ENCODE measurements around the gene BABAM1.

BABAM1 gene

DNA sequence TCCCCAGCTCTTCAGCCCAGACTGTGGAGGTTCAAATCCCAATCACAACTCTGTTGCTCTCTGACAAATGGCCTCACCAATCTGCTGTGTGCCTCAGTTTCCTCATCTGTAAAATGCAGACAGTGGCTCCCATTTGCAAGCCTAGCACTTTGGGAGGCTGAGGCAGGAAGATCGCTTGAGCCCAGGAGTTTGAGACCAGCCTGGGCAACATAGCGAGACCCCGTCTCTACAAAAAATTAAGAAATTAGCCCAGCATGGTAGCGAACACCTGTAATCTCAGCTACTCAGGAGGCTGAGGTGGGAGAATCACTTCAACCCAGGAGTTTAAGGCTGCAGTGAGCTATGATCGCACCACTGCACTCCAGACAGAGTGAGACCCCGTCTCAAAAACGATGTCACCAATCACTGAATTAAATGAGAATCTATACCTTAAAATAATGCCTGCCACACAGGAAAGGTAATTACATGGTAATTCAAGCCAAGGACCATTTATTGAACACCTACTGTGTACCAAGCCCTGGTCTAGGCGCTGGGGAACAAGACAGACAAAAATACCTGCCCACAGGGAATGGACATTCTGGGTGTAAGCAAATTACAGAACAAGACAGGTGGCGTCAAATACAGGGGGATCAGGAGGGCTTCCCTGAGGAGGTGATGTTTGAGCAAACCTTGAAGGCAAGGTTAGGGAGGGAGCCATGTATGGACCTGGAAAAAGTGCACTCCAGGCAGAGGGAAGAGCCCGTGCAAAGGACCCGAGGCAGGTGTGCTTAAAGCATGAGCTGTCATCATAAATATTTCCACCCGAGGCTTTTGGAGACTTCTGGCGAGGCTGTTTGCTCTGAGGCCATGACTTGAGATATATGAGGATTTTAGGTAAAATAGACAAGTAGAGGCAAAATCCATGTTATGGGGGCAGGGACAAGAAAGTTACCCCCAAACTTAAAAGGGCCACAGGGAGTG is 29.2 kb upstream of the BABAM1 start:
- Mint-ChIP-seq H3K4me3 (peak overlapping the region; percentile 40), H3K27me3 (ENCODE audit: low read depth) (no peaks in the 10 kb centered on the region), H3K27ac (no peak overlapping the region)

DNA sequence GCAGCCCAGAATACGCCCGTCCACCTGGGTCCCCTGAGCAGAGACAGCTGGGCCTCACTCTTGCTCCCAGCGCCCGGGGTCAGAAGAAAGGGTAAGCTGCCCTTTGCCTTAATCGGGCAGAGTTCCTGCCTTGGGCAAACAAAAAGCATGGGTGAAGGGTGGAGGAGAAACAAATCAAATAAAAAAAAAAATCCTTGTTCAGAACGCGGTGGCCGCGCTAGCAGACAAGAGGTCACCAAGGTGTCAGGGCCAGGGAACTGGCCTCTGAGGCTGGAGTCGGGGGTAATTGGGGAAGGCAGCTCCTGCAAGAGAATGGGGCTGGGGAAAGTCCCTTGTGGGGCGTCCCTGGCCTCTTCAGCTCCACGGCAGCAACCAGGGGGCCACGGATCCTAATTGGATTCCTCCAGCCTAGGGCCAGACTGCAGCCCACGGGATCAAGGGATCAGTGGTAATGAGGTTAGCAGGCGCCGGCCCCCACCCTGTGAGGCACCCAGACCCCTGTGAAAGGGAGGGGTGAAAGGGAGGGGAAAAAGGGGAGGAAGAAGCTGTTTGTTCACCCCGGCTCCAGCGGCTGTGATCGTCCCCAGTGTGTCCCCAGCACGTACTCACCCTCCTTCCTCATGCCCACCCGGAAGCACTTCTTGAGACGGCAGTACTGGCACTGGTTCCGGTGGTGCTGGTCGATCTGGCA is 27.0 kb upstream of the BABAM1 start:
- Mint-ChIP-seq H3K4me3 (no peak overlapping the region), H3K4me1 (ENCODE audit: low read depth) (peaks cover 3% of the 10 kb centered on the region), H3K9me3 (no peaks in the 10 kb centered on the region), H3K36me3 (ENCODE audit: low read depth) (no peaks in the 10 kb centered on the region), H3K27me3 (ENCODE audit: low read depth) (no peaks in the 10 kb centered on the region), H3K27ac (no peak overlapping the region)

More for the DNA sequence above, 29.2 kb upstream of the BABAM1 start:
- Mint-ChIP-seq H3K4me1 (ENCODE audit: low read depth) (peaks cover 16% of the 10 kb centered on the region), H3K36me3 (ENCODE audit: low read depth) (no peaks in the 10 kb centered on the region), H3K9me3 (no peaks in the 10 kb centered on the region)

DNA sequence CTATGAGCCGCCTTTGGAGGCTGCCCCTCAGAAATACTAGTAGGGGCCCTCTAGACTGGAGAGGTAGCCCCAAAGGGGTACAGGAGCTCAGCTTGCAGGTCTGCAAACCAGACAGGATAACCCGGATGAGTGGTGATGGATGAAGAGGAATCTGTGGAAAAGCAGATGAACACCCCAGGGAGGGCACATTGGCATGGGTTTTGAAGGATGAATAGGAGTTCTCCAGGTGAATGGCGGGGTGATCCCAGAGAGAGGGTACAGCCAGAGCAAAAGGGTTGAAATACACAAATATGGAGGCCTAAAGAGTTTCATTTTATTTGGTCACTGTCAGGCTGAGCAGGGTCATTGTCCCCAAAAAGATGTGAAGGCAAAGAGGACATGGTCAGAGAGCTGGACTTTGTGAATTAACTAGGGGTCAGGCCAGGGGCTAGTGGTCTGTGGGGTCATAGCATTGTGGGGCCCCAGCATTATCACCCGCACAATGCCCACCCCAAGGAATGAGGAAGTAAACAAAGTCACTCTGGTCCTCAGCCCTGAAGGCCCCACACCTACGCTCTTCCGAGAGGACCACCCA is 26.3 kb upstream of the BABAM1 start:
- Mint-ChIP-seq H3K4me1 (ENCODE audit: low read depth) (peaks cover 3% of the 10 kb centered on the region), H3K4me3 (no peak overlapping the region), H3K27ac (no peak overlapping the region), H3K27me3 (ENCODE audit: low read depth) (no peaks in the 10 kb centered on the region), H3K36me3 (ENCODE audit: low read depth) (no peaks in the 10 kb centered on the region), H3K9me3 (no peaks in the 10 kb centered on the region)

DNA sequence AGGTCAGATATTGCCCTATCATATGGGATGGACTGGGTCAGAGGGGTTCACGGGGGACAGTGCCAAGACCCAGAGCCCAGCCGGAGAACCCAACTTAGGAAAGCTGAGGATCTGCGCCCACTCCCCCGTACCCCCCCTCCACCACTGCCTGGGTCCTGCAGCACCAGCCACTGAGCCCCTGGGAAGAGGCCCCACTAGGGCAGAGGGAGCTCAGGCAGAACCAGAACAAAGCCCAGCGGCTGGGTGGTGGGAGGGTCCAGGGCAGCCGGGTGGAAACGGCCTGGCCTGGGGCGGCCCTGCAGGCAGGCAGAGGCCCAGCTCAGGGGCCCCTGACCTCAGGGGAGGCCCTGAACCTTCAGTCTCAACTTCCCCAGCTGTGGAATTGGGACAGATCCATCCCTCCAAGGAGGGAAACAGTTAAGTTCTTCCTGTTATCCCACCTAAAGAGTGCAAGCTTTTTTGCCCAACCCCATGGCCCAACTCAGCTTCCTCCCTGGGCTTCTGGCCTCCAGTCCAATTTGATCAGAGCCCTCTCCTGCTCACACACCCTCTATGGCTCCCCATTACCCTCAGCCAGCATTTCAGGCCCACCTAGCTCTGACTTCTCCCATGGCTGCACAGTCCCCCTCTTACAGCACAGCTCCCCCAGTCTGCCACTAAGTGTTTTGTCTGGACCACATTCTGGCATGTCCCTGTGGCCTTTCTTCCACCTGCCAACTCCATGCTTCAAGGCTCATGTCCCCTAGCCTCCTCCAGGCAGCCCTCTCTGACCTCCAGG is 24.6 kb upstream of the BABAM1 start:
- no peak overlapping the region for H3K4me3 Mint-ChIP-seq
- peaks cover 8% of the 10 kb centered on the region for H3K27me3 Mint-ChIP-seq (ENCODE audit: low read depth)
- no peaks in the 10 kb centered on the region for H3K36me3 Mint-ChIP-seq (ENCODE audit: low read depth)
- peaks cover 7% of the 10 kb centered on the region for H3K4me1 Mint-ChIP-seq (ENCODE audit: low read depth)
- no peaks in the 10 kb centered on the region for H3K9me3 Mint-ChIP-seq
- no peak overlapping the region for H3K27ac Mint-ChIP-seq

DNA sequence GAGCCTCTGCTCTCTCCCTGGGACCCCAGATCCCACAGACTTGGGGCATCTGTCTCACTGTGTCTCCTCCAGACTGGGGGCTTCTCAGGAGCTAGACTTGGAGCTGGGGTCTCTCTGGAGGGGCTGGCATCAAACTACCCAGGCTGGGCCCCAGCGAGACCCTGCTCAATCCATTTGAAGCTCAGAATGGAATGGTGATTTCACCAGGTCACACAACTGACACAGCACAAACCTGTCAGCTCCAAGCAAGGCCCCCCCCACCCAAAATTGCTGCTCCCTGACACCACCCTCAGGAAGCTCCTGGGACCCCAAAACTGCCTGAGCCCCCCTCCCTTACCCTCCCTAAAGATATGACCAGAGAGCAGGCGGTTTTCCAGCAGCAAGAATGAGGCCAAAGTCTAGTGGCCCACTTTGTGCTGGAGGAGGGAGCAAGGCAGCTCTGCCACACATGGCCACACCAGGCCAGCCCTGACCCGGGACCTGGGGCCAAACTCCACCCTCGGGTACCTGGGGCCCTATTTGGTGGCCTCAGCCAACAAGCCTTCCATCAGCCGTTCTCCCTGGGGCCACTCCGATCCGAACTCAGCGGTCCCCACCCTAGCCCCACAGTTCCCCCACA is 23.9 kb upstream of the BABAM1 start:
- Mint-ChIP-seq H3K9me3 (no peaks in the 10 kb centered on the region), H3K36me3 (ENCODE audit: low read depth) (no peaks in the 10 kb centered on the region), H3K27ac (no peak overlapping the region), H3K4me3 (peak overlapping the region; percentile 31), H3K4me1 (ENCODE audit: low read depth) (peaks cover 6% of the 10 kb centered on the region), H3K27me3 (ENCODE audit: low read depth) (peaks cover 8% of the 10 kb centered on the region)

DNA sequence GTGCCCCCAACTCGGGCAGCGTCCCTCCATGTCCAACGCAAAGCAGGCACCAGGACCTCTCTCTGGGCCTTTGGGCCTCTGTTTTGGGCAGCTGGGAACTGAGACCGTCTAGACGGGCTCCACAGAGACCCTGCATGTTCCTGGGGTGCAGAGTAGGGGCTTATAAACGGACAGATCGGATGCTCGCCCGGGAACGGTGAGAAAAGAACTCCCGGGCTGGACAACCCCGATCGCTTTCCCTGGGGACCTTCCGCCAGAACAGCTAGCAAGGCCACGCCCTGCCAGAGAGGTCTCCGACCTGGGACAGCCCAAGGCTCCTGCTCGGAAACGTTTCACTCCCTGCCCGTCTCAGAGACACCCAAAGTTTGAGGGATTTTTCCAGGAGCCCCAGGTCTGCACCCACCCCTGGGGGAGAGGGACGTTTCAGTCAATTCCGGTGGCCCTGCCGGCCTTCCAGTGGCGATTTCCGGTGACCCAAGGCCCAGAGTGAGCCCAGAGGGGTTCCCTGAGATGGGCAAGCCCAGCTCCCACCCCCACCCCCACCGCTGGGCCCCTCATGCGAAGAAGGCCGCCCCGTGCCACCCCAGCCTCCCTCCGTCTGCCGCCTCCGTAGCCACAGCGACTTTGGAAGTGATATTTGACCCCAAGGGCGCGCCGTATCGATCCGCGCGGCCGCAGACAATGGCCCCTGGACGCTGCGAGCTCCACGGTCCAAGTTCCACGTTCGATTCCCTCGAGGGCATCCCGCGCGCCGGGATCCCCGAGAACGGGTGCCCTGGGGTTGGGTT is 23.2 kb upstream of the BABAM1 start:
- Mint-ChIP-seq H3K27ac (no peak overlapping the region), H3K4me1 (ENCODE audit: low read depth) (peaks cover 6% of the 10 kb centered on the region), H3K27me3 (ENCODE audit: low read depth) (peaks cover 8% of the 10 kb centered on the region), H3K4me3 (peak overlapping the region; percentile 34), H3K36me3 (ENCODE audit: low read depth) (no peaks in the 10 kb centered on the region), H3K9me3 (no peaks in the 10 kb centered on the region)

DNA sequence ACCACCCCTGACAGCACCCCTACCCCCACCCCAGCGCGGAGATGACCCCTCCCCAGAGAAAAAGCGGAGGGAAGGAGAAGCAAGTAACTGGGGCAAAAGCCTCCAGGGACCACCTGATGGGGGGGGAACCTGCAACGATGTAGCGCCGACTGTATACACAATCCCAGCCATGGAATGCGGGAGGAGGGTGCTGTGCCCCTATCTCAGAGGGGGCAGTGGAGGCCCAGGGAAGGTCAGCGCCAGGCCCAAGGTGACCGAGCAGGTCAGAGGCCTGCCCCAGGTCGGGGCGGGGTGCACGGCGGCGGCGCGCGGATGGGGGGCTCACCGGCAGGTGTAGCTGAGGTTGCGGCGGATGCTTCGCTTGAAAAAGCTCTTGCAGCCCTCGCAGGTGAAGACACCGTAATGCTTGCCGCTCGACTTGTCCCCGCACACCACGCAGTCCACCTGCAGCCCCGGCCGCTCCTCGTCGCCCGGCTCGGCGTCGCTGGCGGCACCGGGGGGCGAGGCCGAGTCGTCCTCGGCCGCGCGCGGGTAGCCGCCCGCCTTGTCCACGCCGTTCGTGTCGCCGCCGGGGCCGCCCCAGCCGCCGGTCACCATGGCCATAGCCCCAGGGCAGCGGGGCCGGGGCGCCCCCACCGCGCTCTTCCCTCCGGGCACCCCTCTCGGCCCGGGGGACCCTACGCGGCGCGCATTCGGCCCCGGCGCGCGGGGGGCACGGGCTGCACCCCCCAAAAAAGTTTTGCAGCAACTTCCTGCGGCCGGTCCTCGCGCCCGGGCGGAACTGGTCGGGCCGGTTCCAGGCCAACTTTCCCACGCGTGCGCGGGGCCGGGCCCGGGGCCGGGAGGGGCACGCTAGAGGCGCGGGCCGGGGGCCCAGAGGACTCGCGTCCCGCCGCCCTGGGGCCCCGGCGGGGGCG is 22.4 kb upstream of the BABAM1 start:
- Mint-ChIP-seq H3K27ac (no peak overlapping the region), H3K4me3 (peak overlapping the region; percentile 34), H3K4me1 (ENCODE audit: low read depth) (peaks cover 6% of the 10 kb centered on the region), H3K36me3 (ENCODE audit: low read depth) (no peaks in the 10 kb centered on the region), H3K27me3 (ENCODE audit: low read depth) (peaks cover 8% of the 10 kb centered on the region), H3K9me3 (no peaks in the 10 kb centered on the region)

DNA sequence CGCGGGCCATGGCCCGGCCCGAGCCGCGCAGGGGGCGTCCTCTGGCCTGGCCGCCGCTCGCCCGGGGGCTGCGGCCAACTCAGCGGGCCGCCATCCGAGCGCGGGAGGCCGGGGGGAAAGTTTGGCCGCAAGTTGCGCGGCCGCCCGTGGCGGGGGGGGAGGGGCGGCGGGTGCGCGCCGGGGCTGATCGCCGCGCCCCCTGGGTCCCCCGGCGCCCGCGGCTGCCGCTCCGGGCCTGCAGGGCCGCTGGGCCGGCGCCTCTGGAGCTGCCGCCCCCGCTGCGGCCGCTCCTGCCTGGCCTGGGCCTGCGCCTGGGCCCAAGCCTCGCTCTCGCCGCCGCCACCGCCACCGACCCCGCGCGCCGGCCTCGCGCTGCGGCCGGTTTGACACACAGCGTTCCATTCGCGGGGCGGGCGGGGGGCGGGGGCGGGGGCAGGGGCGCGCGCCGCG is 21.7 kb upstream of the BABAM1 start, which contains the start of gene NR2F6:
Gene NR2F6 (minus strand): TSS at position 385 of the 450 bp plus-strand sequence. CDS start 699 bp downstream, outside the sequence.
- Mint-ChIP-seq H3K27me3 (ENCODE audit: low read depth) (peaks cover 8% of the 10 kb centered on the region), H3K4me1 (ENCODE audit: low read depth) (peaks cover 6% of the 10 kb centered on the region), H3K4me3 (peak within 1 kb of the TSS; percentile 86), H3K9me3 (no peaks in the 10 kb centered on the region), H3K36me3 (ENCODE audit: low read depth) (no peaks in the 10 kb centered on the region), H3K27ac (peak within 1 kb of the TSS; percentile 52)

DNA sequence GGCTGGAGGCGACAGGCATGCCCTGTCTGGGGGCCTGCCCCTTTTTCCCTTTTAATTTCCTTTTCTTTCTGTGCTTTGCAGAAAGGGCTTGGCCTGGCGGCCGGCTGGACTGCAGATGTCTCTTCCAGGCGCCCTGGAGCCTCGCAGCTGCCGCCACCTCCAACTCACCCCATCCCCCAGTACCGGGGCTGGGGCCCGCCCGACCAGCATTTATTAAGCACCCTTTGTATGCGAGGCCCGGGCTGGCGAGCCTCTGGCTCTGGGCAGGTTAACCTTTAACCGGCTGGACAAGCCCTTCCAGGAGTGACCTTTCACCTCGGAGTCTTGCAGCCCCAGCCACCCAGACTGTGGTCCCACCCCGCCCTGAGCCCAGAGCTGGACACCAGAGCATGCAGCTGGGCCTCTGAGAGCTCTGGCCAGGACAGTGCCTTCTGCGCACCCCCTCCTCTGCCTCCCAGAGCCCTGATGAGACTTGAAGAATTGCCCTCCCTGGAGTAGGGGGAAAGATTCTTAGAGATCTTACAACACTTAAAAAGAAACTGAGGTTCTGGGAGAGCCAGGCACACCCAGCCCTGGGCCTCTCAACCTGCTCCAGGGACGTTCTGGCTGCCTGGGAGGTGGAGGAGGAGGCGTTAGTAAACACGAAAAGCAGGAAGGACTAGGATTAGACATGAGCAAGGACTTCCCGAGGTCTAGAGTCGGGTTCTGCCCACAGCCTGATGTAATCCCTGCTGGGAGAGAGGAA is 20.4 kb upstream of the BABAM1 start:
- no peaks in the 10 kb centered on the region for H3K9me3 Mint-ChIP-seq
- H3K4me3 Mint-ChIP-seq, result peak overlapping the region; percentile 60
- H3K27me3 Mint-ChIP-seq (ENCODE audit: low read depth), result peaks cover 8% of the 10 kb centered on the region
- H3K36me3 Mint-ChIP-seq (ENCODE audit: low read depth), result no peaks in the 10 kb centered on the region
- no peak overlapping the region for H3K27ac Mint-ChIP-seq
- H3K4me1 Mint-ChIP-seq (ENCODE audit: low read depth), result peaks cover 6% of the 10 kb centered on the region

DNA sequence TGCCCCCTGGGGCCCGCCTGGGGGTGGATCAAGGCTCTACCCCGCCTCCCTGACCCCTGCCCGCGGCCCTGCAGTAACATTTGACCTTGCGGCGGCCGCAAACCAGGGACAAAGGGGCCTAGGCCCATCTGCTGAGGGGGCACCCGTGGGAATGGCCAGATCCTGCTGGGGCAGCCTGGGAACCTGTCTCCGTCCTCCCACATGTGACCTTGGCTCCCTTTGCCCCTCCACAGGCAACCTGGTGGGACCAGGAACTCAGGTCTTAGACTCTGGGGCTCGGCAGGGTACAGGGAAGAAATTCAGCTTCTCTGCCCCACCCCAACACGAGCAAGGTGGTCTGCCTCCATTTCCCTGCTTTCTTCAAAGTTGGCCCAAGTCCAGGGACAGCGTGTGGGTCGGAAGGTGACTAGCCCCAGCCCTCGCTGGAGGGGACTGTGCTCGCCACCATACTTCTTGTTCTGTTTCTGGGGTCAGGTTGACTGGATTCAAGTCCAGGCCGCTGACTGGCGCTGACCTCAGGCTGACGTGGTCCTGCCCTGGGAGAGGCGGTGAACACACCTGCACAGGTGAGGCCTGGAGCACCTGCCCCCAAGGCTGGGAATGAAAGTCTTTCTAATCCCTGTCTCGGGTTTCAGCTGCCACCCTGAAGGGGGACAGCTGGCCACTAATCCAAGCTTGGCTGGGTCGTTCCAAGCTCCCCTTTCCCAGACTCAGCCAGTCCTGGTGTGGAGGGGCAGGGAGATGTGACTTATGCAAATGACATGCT is 19.0 kb upstream of the BABAM1 start:
- Mint-ChIP-seq H3K4me1 (ENCODE audit: low read depth) (peaks cover 6% of the 10 kb centered on the region), H3K4me3 (no peak overlapping the region), H3K27ac (no peak overlapping the region), H3K9me3 (no peaks in the 10 kb centered on the region), H3K36me3 (ENCODE audit: low read depth) (no peaks in the 10 kb centered on the region), H3K27me3 (ENCODE audit: low read depth) (peaks cover 8% of the 10 kb centered on the region)

DNA sequence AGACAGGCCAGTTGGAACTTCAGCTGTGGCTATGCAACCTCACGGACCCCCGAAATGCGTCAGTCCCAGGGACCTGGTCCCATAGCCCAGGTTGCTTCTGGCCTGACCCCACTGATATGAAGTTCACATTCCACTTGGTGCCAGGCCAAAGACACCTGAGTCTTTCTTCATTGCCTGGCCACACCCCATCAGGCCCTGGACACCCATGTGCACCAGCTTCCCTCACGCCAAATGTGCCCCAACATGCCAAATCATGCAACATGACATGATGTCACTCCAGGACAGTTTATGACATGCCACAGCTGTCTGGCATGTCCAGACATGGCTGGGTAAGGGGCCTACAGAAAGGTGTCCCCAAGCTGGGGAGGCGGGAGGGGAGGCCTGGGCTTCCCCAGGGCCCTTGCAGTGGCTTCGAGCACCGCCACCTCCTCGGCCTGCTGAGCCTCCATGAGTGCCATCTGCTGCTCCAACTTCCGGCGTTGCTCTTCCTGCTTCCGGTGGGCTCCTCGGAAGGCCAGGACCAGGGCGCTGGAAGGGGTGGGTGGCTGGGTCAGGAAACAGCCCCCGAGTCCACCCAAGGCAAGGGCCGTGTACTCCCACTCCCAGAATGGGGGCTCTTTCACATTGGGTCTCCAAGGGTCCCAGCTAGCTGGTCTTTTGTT is 17.2 kb upstream of the BABAM1 start:
- no peak overlapping the region for H3K27ac Mint-ChIP-seq
- peaks cover 6% of the 10 kb centered on the region for H3K4me1 Mint-ChIP-seq (ENCODE audit: low read depth)
- no peak overlapping the region for H3K4me3 Mint-ChIP-seq
- no peaks in the 10 kb centered on the region for H3K9me3 Mint-ChIP-seq
- H3K27me3 Mint-ChIP-seq (ENCODE audit: low read depth), result peaks cover 8% of the 10 kb centered on the region
- no peaks in the 10 kb centered on the region for H3K36me3 Mint-ChIP-seq (ENCODE audit: low read depth)

Measured in T-helper 1 cell treated with Interleukin-12 subunit alpha and Interleukin-12 subunit beta and Interleukin-4 antibody, amounts not matched to agents 30 μg/mL and 1 μg/mL, for 36 hours (primary cell).